H9 (cell line): ENCODE data around the gene ILK. TPM values are rescaled to one million over a fixed set of nuclear protein-coding genes. Genes with fewer than 3 reads are reported as not detected.

Experiments
- DNase-seq: peaks from one replicate; pipeline ENCODE4 v3.0.0-alpha.2; 2017
- H2AFZ ChIP-seq: one replicate; pipeline ENCODE4 v1.6.1; 2013; ENCODE audit warnings: mild to moderate bottlenecking, low read length, control low read depth, moderate library complexity
- H2AK5ac ChIP-seq: 2 replicates; pipeline ENCODE4 v1.6.1; 2013; ENCODE audit warnings: low read length, control low read depth, mixed read lengths; ENCODE audit not compliant: insufficient read length
- H2BK120ac ChIP-seq: one replicate; pipeline ENCODE4 v1.6.1; 2013; ENCODE audit warnings: low read depth, mild to moderate bottlenecking, low read length, control low read depth, inconsistent platforms; ENCODE audit not compliant: poor library complexity, severe bottlenecking
- H2BK12ac ChIP-seq: 2 replicates; pipeline ENCODE4 v1.6.1; 2013; ENCODE audit warnings: low read length, control low read depth, mixed read lengths, low read depth; ENCODE audit not compliant: insufficient read length
- H2BK15ac ChIP-seq: 2 replicates; pipeline ENCODE4 v1.6.1; 2013; ENCODE audit warnings: low read depth, low read length, control low read depth
- H2BK20ac ChIP-seq: one replicate; pipeline ENCODE4 v1.6.1; 2013; ENCODE audit warnings: low read depth, mild to moderate bottlenecking, low read length, control low read depth, inconsistent platforms; ENCODE audit not compliant: poor library complexity, severe bottlenecking
- H2BK5ac ChIP-seq: 2 replicates; pipeline ENCODE4 v1.6.1; 2013; ENCODE audit warnings: low read length, control low read depth, mixed read lengths; ENCODE audit not compliant: insufficient read length
- H3K14ac ChIP-seq: 2 replicates; pipeline ENCODE4 v1.6.1; 2013; ENCODE audit warnings: low read length, control low read depth; ENCODE audit not compliant: insufficient read depth
- H3K18ac ChIP-seq: 2 replicates; pipeline ENCODE4 v1.6.1; 2013; ENCODE audit warnings: low read depth, mild to moderate bottlenecking, mixed read lengths, low read length, control low read depth; ENCODE audit not compliant: insufficient read length
- H3K23ac ChIP-seq: 2 replicates; pipeline ENCODE4 v1.6.1; 2013; ENCODE audit warnings: low read length, control low read depth, mixed read lengths, low read depth; ENCODE audit not compliant: insufficient read length
- H3K23me2 ChIP-seq: 2 replicates; pipeline ENCODE4 v1.6.1; 2013; ENCODE audit warnings: low read depth, mild to moderate bottlenecking, mixed read lengths, low read length, control low read depth; ENCODE audit not compliant: insufficient read length, poor library complexity, severe bottlenecking
- H3K27ac ChIP-seq: 2 replicates; pipeline ENCODE4 v1.5.1; 2013; ENCODE audit warnings: low read length, control low read depth, mixed read lengths, low read depth; ENCODE audit not compliant: insufficient read length
- H3K27me3 ChIP-seq: 2 replicates; pipeline ENCODE4 v1.6.1; 2013; ENCODE audit warnings: low read length, control low read depth, inconsistent platforms; ENCODE audit not compliant: insufficient read depth
- H3K4ac ChIP-seq: 2 replicates; pipeline ENCODE4 v1.6.1; 2013; ENCODE audit warnings: low read depth, mild to moderate bottlenecking, control low read depth, inconsistent platforms, low read length, moderate library complexity
- H3K4me1 ChIP-seq: 2 replicates; pipeline ENCODE4 v1.6.1; 2013; ENCODE audit warnings: low read length, control low read depth, inconsistent platforms; ENCODE audit not compliant: insufficient read depth
- H3K4me2 ChIP-seq: 2 replicates; pipeline ENCODE4 v1.6.1; 2013; ENCODE audit warnings: low read length, control low read depth, mixed read lengths; ENCODE audit not compliant: insufficient read length, insufficient read depth
- H3K56ac ChIP-seq: 2 replicates; pipeline ENCODE4 v1.6.1; 2013; ENCODE audit warnings: low read depth, mild to moderate bottlenecking, mixed read lengths, low read length, control low read depth; ENCODE audit not compliant: insufficient read length
- H3K79me1 ChIP-seq: 2 replicates; pipeline ENCODE4 v1.6.1; 2013; ENCODE audit warnings: low read depth, mild to moderate bottlenecking, moderate library complexity, low read length, control low read depth, inconsistent platforms; ENCODE audit not compliant: insufficient read depth, poor library complexity, severe bottlenecking
- H3K79me2 ChIP-seq: 2 replicates; pipeline ENCODE4 v1.6.1; 2013; ENCODE audit warnings: low read length, control low read depth, inconsistent platforms; ENCODE audit not compliant: insufficient read depth
- H3K9ac ChIP-seq: 2 replicates; pipeline ENCODE4 v1.6.1; 2013; ENCODE audit warnings: low read length, control low read depth, mixed read lengths; ENCODE audit not compliant: insufficient read length; ENCODE audit errors: extremely low read depth
- H3K9me3 ChIP-seq: one replicate; pipeline ENCODE4 v1.6.1; 2013; ENCODE audit warnings: low read depth, low read length, inconsistent platforms; ENCODE audit not compliant: control insufficient read depth
- H3T11ph ChIP-seq: one replicate; pipeline ENCODE4 v1.6.1; 2013; ENCODE audit warnings: mild to moderate bottlenecking, low read length, control low read depth, inconsistent platforms
- H4K20me1 ChIP-seq: one replicate; pipeline ENCODE4 v1.6.1; 2013; ENCODE audit not compliant: control insufficient read depth, insufficient read length, insufficient read depth
- H4K5ac ChIP-seq: 2 replicates; pipeline ENCODE4 v1.6.1; 2013; ENCODE audit warnings: low read depth, mild to moderate bottlenecking, mixed read lengths, low read length, control low read depth; ENCODE audit not compliant: insufficient read length
- H4K8ac ChIP-seq: replicated peaks from 2 replicates; pipeline ENCODE4 v1.6.1; 2013; ENCODE audit warnings: low read length, control low read depth, mixed read lengths, low read depth; ENCODE audit not compliant: insufficient read length
- H4K91ac ChIP-seq: 2 replicates; pipeline ENCODE4 v1.6.1; 2013; ENCODE audit warnings: low read depth, mild to moderate bottlenecking, moderate library complexity, mixed read lengths, low read length, control low read depth; ENCODE audit not compliant: insufficient read length
- H3K27ac Mint-ChIP-seq, 3 experiments: 2 replicates in 2 of 3; 3 replicates in 1 of 3; pipeline ENCODE4 v1.8.0; 2020 to 2021; ENCODE audit warnings: mixed read lengths in 3 of 3, mild to moderate bottlenecking in 1 of 3, moderate library complexity in 1 of 3
- H3K27me3 Mint-ChIP-seq: 2 replicates; pipeline ENCODE4 v1.8.0; 2021; ENCODE audit warnings: low read depth, mild to moderate bottlenecking, moderate library complexity, mixed read lengths
- H3K36me3 Mint-ChIP-seq, 3 experiments: 2 replicates in 2 of 3; 3 replicates in 1 of 3; pipeline ENCODE4 v1.8.0; 2020 to 2021; ENCODE audit warnings: low read depth in 3 of 3, mixed read lengths in 3 of 3; ENCODE audit not compliant: insufficient read depth in 1 of 3
- H3K4me1 Mint-ChIP-seq, 2 experiments: 2 replicates each; pipeline ENCODE4 v1.8.0; 2020; ENCODE audit warnings: mixed read lengths in 2 of 2
- H3K4me3 Mint-ChIP-seq, 2 experiments: 2 replicates in 1 of 2; 3 replicates in 1 of 2; pipeline ENCODE4 v1.8.0; 2020 to 2021; ENCODE audit warnings: mild to moderate bottlenecking in 2 of 2, mixed read lengths in 2 of 2, moderate library complexity in 1 of 2
- H3K9me3 Mint-ChIP-seq, 2 experiments: 2 replicates in 1 of 2; 3 replicates in 1 of 2; pipeline ENCODE4 v1.8.0; 2020; ENCODE audit warnings: mild to moderate bottlenecking in 2 of 2, mixed read lengths in 2 of 2, moderate library complexity in 1 of 2
- CTCF ChIP-seq: fragments of 200-600 bp; sonication (generic); conservative IDR thresholded peaks from 3 replicates; pipeline ENCODE4 v1.8.0; 2021; ENCODE audit warnings: antibody characterized with exemption, mild to moderate bottlenecking
- WGBS: extraction: QIAGEN DNeasy Blood & Tissue Kit; methylation state at CpG from one replicate; pipeline ENCODE4 v1.1.7; 2013; ENCODE audit warnings: missing lambda C conversion rate, low lambda C conversion rate, mixed read lengths; ENCODE audit not compliant: insufficient read length; ENCODE audit errors: extremely low coverage; 5-methylcytosine and 5-hydroxymethylcytosine counted together
- total RNA-seq: library from RNA; stranded (reverse); gene quantifications from 2 replicates; pipeline ENCODE4 v1.2.1, GENCODE V29; 2021

The ILK gene
- total RNA-seq, 1 experiment from 2014 or later: 100 TPM

DNA sequence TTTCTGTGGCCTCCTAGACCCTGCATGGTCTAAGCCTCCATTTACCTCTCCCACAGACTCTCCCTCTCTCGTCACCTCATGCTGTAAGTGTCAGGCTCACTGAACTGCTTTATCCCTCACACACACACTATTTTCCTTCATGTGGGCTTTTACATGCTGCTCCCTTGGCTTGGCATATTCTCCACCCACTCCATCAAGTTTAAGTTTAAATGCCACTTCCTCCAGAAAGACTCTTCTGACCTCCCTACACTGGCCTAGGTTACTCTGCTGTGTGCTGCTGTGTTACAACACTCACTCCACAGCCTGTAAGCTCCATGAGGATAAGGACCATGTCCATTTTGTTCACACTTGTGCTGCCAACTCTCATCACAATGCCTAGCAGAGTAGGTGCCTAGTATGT is 49.5 kb downstream of the ILK start:
- TF ChIP-seq CTCF: no peak
- H3K23ac ChIP-seq: no peak overlapping the region
- no peak overlapping the region for H4K91ac ChIP-seq
- H3K9me3 Mint-ChIP-seq: no peaks in the 10 kb centered on the region
- WGBS: no CpG with 5 or more reads among the region's 1 CpG
- no peak overlapping the region for H3K14ac ChIP-seq
- H3K4me3 Mint-ChIP-seq: no peak overlapping the region
- no peak overlapping the region for H2BK12ac ChIP-seq
- H3K9me3 ChIP-seq: no peaks in the 10 kb centered on the region
- no peak overlapping the region for H2BK120ac ChIP-seq
- no peak overlapping the region for H2AK5ac ChIP-seq
- DNase-seq: no peak
- H3K4me1 Mint-ChIP-seq: peaks cover 10 to 11% of the 10 kb centered on the region in 2 experiments
- H3K79me2 ChIP-seq: no peaks in the 10 kb centered on the region
- no peak overlapping the region for H2AFZ ChIP-seq
- no peaks in the 10 kb centered on the region for H3K79me1 ChIP-seq
- H3K4ac ChIP-seq: no peak overlapping the region
- no peak overlapping the region for H3K18ac ChIP-seq
- no peak overlapping the region for H4K5ac ChIP-seq
- no peak overlapping the region for H3K27ac ChIP-seq
- peaks cover 7% of the 10 kb centered on the region for H3K23me2 ChIP-seq
- H2BK5ac ChIP-seq: no peak overlapping the region
- H2BK15ac ChIP-seq: no peak overlapping the region
- H3K56ac ChIP-seq: no peak overlapping the region
- H3K4me2 ChIP-seq: no peak overlapping the region
- no peaks in the 10 kb centered on the region for H3K36me3 Mint-ChIP-seq
- H3T11ph ChIP-seq: no peak overlapping the region
- no peaks in the 10 kb centered on the region for H4K20me1 ChIP-seq
- H3K27me3 ChIP-seq: peaks cover 23% of the 10 kb centered on the region; the same call in 1 of the 2 replicates
- peaks cover 1% of the 10 kb centered on the region; the same call in 1 of the 2 replicates for H3K4me1 ChIP-seq
- H3K27me3 Mint-ChIP-seq: peaks cover 21% of the 10 kb centered on the region
- no peak overlapping the region for H2BK20ac ChIP-seq
- H3K27ac Mint-ChIP-seq: no peak overlapping the region
- H4K8ac ChIP-seq: no peak overlapping the region
- H3K9ac ChIP-seq: no peak overlapping the region
